ENCODE measurements around the gene EXD3.
"Not testable (repeated sequence)": the region's sequence is repeated elsewhere in the genome, so short reads cannot be mapped to it uniquely, and the experiment has no call there.

Gene EXD3

DNA sequence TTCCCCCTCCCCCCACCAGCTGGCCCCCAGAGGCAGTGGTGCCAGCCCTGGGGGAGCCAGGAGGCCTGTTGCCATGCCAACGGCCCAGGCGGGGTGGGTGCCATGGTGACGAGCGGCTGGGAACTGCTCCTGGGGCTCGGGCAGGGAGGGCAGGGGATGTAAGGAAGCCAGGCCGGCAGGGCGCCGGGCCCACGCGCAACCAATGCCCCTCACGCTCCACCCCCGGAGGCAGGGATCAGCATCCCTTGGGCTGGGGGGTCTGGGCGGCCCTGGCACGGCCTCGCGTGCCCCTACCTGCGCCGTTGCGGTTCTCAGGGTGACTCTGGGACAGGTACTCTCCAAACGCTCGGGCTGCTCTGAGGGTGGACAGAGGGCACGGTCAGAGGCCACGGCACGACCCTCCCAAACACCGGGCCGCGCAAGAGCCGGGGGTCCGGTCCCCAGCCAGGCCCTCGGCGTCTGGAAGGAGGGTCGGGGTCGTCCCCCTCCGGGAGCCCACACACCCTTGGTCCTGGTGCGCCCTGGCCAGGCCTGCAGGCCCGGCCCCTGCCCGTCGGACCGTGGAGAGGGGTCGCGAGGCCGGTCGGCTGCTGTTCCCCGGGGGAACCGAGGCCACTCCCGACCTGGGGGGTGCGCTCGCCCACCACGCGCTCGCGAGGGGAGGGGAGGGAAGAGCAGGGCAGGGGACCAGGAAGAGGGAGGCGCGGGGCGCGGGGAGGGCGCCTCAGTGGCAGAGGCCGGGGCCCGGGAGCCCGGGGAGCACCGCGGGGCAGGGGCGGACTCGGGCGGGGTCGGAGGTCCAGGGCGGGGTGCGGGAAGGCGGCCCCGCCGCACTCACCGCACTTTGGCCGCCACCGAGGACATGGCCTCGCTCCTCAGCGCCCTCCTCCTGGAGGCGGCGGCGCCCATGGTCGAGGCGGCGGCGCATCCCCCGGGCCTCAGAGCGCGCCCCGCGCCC, 35.5 kb upstream of the EXD3 start:
- DNase-seq = peak; percentile 91

GRCh38 chr9:137457406-137458193, 34.6 kb upstream of the EXD3 start:
- DNase-seq = peak; percentile 63

DNA sequence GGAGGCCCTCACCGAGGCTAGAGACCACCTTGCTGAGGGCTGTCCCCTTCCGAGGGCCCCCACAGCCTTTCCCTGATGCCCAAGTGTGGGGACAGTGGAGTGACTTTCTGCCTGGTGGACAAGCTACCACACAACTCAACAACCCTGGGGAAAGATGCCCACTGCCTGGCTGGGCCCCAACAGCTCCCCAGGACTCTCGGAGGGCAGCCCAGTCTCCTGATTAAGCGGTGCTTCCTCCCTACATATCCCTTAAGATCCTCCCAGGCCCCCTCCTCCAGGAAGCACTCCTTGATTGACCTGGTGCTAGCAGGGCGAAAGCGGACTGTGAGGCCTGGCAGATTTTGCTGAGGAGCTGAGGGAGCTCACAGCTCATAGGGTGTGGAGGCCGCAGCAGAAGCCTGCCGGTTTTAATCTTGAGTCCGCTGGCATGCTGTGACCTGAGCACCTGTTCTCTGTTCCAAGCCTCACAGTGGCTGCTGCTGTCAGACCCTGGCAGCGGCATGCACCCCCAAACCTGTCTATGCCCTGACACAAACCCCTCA, 34.0 kb upstream of the EXD3 start:
- DNase-seq = no peak

DNA sequence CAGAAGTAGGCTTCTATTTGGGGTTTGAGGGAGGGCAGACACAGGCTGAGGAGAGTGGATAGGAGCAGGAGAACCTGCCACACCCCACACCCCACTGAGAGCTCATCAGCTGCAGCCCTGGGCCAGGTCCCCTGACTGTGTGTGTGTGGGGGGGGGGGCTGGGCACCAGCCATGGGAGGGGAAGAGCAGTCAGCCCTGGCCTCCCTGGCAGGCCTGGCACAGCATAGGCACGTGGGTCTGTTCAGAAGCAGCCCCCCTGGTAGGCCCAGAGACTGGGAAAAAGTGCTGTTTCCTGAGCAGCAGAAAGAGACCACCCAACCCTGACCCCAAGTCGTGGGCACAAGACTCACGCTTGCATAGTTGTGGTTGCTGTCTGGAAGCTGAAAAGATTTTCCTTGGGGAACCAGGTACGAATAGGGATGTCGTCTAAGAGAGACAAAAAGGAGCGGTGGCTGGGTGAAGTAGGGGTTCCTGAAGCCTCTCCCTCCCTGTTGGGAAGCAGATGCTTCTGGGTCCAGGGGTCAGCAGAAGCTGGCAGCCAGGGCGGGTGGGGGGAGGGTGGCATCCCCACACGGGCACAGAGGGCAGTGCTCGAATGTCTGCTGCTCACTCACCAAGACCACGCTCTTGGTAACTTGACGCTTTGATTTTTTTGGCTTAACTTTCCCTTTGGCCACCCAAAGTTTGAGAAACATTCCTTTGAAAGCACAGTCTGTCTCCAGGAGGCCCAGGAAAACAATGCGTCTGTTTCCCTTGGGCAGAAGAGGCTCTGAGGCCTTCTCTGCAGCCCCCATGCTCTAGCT, 33.3 kb upstream of the EXD3 start:
- DNase-seq = no peak

DNA sequence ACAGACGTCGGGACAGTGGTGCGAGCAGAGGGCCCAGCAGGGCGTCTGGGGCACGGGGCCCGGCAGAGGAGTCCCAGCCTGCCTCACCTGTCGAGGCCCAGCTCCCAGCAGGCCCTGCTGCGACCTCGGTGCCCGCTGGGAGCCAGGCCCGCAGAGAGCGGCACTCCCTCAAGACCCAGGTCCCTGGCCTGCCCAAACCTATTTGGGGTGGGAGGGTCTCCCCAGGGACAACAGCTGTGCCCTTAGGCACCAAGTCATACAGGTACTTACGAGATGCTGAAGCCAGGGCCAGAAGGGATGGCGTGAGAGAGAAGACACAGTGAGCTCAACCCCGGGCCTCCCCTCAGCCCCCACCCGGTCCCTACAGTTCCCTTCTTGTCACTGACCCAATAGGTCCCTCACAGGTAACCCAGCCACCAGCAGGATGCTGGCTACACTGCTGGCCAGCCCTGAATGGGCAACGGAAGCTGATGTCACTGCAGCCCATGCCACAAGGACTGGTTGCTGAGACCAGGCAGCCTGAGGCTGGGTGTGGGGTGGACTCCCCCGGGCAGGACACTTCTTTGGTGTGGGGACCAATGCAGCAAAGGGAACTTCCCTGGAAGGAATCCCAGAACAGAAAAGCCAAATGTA, 32.5 kb upstream of the EXD3 start:
- no peak for DNase-seq

GRCh38 chr9:137454597-137455358, 31.8 kb upstream of the EXD3 start:
- DNase-seq = no peak

GRCh38 chr9:137454145-137454596, 31.2 kb upstream of the EXD3 start:
- no peak for DNase-seq

DNA sequence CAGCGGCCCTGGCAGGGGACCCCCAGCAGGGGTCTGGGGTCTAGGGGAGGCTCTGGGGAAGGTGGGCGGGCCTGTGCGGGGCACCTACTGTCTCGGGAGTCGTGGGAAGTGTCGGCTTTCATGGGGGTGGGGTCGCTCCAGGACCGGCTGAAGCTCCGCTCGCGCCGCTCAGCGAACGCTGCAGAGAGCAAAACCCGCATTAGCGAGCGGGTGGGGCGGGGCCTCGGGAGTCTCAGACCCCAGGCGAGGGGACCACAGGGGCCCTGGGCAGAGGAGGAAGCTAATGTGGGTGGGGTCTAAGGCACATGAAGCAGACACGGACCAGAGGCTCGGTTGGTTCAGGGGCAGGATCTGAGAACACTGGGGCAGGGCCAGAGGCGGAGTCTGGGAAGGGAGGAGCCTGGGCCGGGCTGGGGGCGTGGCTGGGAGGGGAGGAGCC, 30.7 kb upstream of the EXD3 start:
- DNase-seq = no peak

GRCh38 chr9:137452761-137453642, 30.0 kb upstream of the EXD3 start:
- no peak for DNase-seq

- no peak for DNase-seq
Observed at GRCh38 chr9:137452006-137452760, 29.2 kb upstream of the EXD3 start.

- DNase-seq = not testable (repeated sequence)
Observed at GRCh38 chr9:137451264-137452005, 28.5 kb upstream of the EXD3 start.

- DNase-seq = not testable (repeated sequence)
Observed at GRCh38 chr9:137450539-137451222, 27.7 kb upstream of the EXD3 start.

DNA sequence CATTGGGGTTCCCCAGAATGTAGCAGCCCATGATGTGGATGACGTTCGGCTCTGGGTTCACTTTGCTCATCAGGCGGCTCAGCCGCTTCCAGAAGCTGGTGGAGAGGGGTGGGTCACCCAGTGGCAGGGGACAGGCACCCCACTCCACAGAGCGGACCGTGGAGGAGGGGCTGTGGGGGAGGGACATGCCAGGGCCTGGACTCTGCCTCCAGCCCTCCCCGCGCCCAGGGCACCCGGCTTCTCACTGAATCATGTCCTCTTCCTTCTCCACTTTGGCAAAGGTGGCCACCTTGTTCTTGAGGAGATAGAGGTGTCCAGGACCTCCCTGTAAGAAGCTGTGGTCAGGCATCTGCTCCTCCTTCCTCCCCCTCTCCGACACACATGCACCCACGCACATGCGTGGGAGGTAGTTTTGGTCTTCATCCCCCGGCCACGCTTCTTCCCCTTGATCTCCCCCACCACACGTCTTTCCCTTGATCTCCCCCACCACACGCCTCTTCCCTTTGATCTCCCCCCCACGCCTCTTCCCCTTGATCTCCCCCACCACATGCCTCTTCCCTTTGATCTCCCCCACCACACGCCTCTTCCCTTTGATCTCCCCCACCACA, 27.1 kb upstream of the EXD3 start:
- DNase-seq = no peak

DNA sequence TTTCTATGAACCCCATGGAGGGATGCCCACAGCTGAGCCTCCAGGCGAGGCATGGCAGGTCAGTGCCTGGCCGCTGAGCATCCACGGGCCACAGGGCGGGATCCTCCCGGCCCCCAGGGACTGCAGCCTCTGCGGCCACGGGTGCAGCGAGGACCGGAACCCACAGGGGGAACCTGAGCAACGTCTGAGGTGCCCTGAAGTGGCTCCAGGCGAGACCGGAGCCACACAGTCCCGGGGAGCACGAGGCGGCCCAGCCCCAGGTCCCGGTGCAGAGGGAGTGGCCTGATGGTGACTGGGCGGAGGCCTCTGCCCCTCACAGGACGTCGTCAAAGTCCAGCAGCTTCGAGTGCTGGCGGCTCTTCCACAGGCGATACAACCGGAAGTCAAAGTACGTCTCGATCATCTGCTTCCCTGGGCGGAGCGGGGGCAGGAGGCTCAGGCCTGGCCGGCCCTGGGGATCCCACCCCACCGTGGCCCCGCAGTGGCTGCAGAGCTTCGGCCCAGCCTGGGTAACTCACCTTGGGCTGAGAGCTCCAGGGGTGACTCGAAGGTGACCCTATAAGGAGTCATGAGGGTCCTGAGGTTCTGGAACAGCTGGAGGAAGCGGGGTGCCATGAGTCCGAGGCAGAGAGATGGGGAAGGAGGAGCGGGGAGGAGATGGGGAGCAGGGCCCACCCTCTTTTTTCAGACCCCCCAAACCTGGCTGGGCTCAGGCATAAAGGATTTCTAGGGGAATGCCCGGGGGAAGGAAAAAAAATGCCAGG, 26.3 kb upstream of the EXD3 start:
- DNase-seq = no peak

DNA sequence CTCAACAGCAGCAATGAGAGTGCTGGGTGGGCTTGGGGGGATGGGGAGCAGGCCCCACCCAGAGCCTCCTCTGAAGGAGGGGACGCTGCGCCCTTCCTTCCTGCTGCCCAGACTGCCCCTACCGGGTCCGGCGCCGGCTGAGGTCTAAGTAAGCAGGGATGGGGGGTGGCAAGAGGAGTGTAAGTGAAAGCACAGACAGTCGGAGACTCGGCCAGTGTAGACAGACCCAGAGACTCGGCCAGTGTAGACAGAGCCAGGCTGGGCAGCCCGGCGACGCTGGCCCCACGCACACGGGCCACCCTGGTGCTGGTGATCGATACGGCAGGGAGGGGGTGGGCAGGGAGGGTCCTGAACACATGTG, 25.6 kb upstream of the EXD3 start:
- no peak for DNase-seq

- no peak for DNase-seq
Observed at GRCh38 chr9:137447722-137448601, 25.0 kb upstream of the EXD3 start.

Measured in COR-L47 (cell line).